BLaER1 (cell line): ENCODE data around the gene CRADD.

Experiments
- H3K27ac ChIP-seq: shearing (Covaris generic); formaldehyde crosslinking; 2 replicates; pipeline ENCODE4 v1.8.1; 2022
- H3K27me3 ChIP-seq: shearing (Covaris generic); formaldehyde crosslinking; 2 replicates; pipeline ENCODE4 v1.8.1; 2022
- H3K36me3 ChIP-seq: shearing (Covaris generic); formaldehyde crosslinking; 2 replicates; pipeline ENCODE4 v1.8.1; 2022
- H3K4me1 ChIP-seq: shearing (Covaris generic); formaldehyde crosslinking; 2 replicates; pipeline ENCODE4 v1.8.1; 2022
- H3K4me2 ChIP-seq: shearing (Covaris generic); formaldehyde crosslinking; 2 replicates; pipeline ENCODE4 v1.8.1; 2022
- H3K4me3 ChIP-seq: shearing (Covaris generic); formaldehyde crosslinking; 2 replicates; pipeline ENCODE4 v1.8.1; 2022
- H3K9ac ChIP-seq: shearing (Covaris generic); formaldehyde crosslinking; 2 replicates; pipeline ENCODE4 v1.8.1; 2022
- H3K9me3 ChIP-seq: shearing (Covaris generic); formaldehyde crosslinking; 2 replicates; pipeline ENCODE4 v1.8.1; 2022
- H4K20me1 ChIP-seq: shearing (Covaris generic); formaldehyde crosslinking; 2 replicates; pipeline ENCODE4 v1.8.1; 2022
- Cebpa-rat ChIP-seq: shearing (Covaris generic); IDR thresholded peaks from 2 replicates; pipeline ENCODE4 v1.8.1; 2022

CRADD gene

GRCh38 chr12:93682846-93683261 is 5.7 kb downstream of the CRADD start:
- no peak overlapping the region for H3K9ac ChIP-seq
- TF ChIP-seq Cebpa-rat: no peak
- no peak overlapping the region for H3K4me2 ChIP-seq
- H3K27ac ChIP-seq: no peak overlapping the region
- H4K20me1 ChIP-seq: no peaks in the 10 kb centered on the region
- no peaks in the 10 kb centered on the region for H3K36me3 ChIP-seq
- H3K4me1 ChIP-seq: peaks cover 21% of the 10 kb centered on the region
- no peak overlapping the region for H3K4me3 ChIP-seq
- H3K9me3 ChIP-seq: no peaks in the 10 kb centered on the region
- H3K27me3 ChIP-seq: no peaks in the 10 kb centered on the region

- no peak overlapping the region for H3K27ac ChIP-seq
- TF ChIP-seq Cebpa-rat: no peak
- H3K27me3 ChIP-seq: no peaks in the 10 kb centered on the region
- no peak overlapping the region for H3K4me2 ChIP-seq
- no peaks in the 10 kb centered on the region for H3K9me3 ChIP-seq
- no peaks in the 10 kb centered on the region for H4K20me1 ChIP-seq
- H3K36me3 ChIP-seq: no peaks in the 10 kb centered on the region
- H3K4me1 ChIP-seq: peaks cover 15% of the 10 kb centered on the region
- H3K9ac ChIP-seq: no peak overlapping the region
- H3K4me3 ChIP-seq: no peak overlapping the region
These were observed 6.2 kb downstream of the CRADD start for GRCh38 chr12:93683410-93683809.

GRCh38 chr12:93684716-93685115 is 7.5 kb downstream of the CRADD start:
- no peak overlapping the region for H3K27ac ChIP-seq
- no peak overlapping the region for H3K4me3 ChIP-seq
- no peak overlapping the region for H3K4me2 ChIP-seq
- no peaks in the 10 kb centered on the region for H3K36me3 ChIP-seq
- peaks cover 8% of the 10 kb centered on the region for H3K4me1 ChIP-seq
- H3K9ac ChIP-seq: no peak overlapping the region
- TF ChIP-seq Cebpa-rat: no peak
- H4K20me1 ChIP-seq: no peaks in the 10 kb centered on the region
- no peaks in the 10 kb centered on the region for H3K9me3 ChIP-seq
- no peaks in the 10 kb centered on the region for H3K27me3 ChIP-seq

GRCh38 chr12:93686572-93687356 is 9.6 kb downstream of the CRADD start:
- no peaks in the 10 kb centered on the region for H3K27me3 ChIP-seq
- H3K4me2 ChIP-seq: no peak overlapping the region
- H3K27ac ChIP-seq: no peak overlapping the region
- H3K36me3 ChIP-seq: no peaks in the 10 kb centered on the region
- no peaks in the 10 kb centered on the region for H4K20me1 ChIP-seq
- H3K4me1 ChIP-seq: no peaks in the 10 kb centered on the region
- no peak overlapping the region for H3K9ac ChIP-seq
- H3K4me3 ChIP-seq: no peak overlapping the region
- H3K9me3 ChIP-seq: no peaks in the 10 kb centered on the region
- TF ChIP-seq Cebpa-rat: no peak

GRCh38 chr12:93689076-93689834 is 12.1 kb downstream of the CRADD start:
- Histone ChIP-seq H3K27me3 (no peaks in the 10 kb centered on the region), H3K27ac (no peak overlapping the region), H3K36me3 (no peaks in the 10 kb centered on the region), H3K4me1 (no peaks in the 10 kb centered on the region), H3K9ac (no peak overlapping the region), H3K9me3 (no peaks in the 10 kb centered on the region), H3K4me3 (no peak overlapping the region), H3K4me2 (no peak overlapping the region), H4K20me1 (no peaks in the 10 kb centered on the region)
- no peak for TF ChIP-seq Cebpa-rat

GRCh38 chr12:93696462-93696861 is 19.3 kb downstream of the CRADD start:
- Histone ChIP-seq H3K9me3 (no peaks in the 10 kb centered on the region), H3K36me3 (no peaks in the 10 kb centered on the region), H3K27me3 (no peaks in the 10 kb centered on the region), H3K9ac (no peak overlapping the region), H4K20me1 (no peaks in the 10 kb centered on the region), H3K4me1 (no peaks in the 10 kb centered on the region), H3K27ac (no peak overlapping the region), H3K4me2 (no peak overlapping the region), H3K4me3 (no peak overlapping the region)
- TF ChIP-seq Cebpa-rat: no peak

GRCh38 chr12:93698307-93699092 is 21.3 kb downstream of the CRADD start:
- H3K27me3 ChIP-seq: no peaks in the 10 kb centered on the region
- H3K36me3 ChIP-seq: no peaks in the 10 kb centered on the region
- no peaks in the 10 kb centered on the region for H3K4me1 ChIP-seq
- no peak overlapping the region for H3K9ac ChIP-seq
- no peak overlapping the region for H3K4me3 ChIP-seq
- TF ChIP-seq Cebpa-rat: no peak
- H4K20me1 ChIP-seq: no peaks in the 10 kb centered on the region
- no peaks in the 10 kb centered on the region for H3K9me3 ChIP-seq
- H3K4me2 ChIP-seq: no peak overlapping the region
- H3K27ac ChIP-seq: no peak overlapping the region

- no peak for TF ChIP-seq Cebpa-rat
- no peaks in the 10 kb centered on the region for H3K9me3 ChIP-seq
- no peak overlapping the region for H3K9ac ChIP-seq
- H4K20me1 ChIP-seq: no peaks in the 10 kb centered on the region
- H3K27me3 ChIP-seq: no peaks in the 10 kb centered on the region
- no peak overlapping the region for H3K27ac ChIP-seq
- H3K4me1 ChIP-seq: no peaks in the 10 kb centered on the region
- no peak overlapping the region for H3K4me3 ChIP-seq
- no peaks in the 10 kb centered on the region for H3K36me3 ChIP-seq
- H3K4me2 ChIP-seq: no peak overlapping the region
These were observed 22.3 kb downstream of the CRADD start for GRCh38 chr12:93699271-93700145.

- H3K27ac ChIP-seq: no peak overlapping the region
- no peaks in the 10 kb centered on the region for H3K4me1 ChIP-seq
- H3K4me2 ChIP-seq: no peak overlapping the region
- no peak for TF ChIP-seq Cebpa-rat
- no peaks in the 10 kb centered on the region for H4K20me1 ChIP-seq
- H3K4me3 ChIP-seq: no peak overlapping the region
- H3K27me3 ChIP-seq: no peaks in the 10 kb centered on the region
- no peaks in the 10 kb centered on the region for H3K36me3 ChIP-seq
- H3K9ac ChIP-seq: no peak overlapping the region
- no peaks in the 10 kb centered on the region for H3K9me3 ChIP-seq
These were observed 25.6 kb downstream of the CRADD start for GRCh38 chr12:93702707-93703315.
